ENCODE measurements around the gene MAN2A2.

The MAN2A2 gene

GRCh38 chr15:90911906-90912769 lies 9.0 kb downstream of the MAN2A2 start:
- no peak overlapping the region for H3K27ac ChIP-seq (ENCODE audit: low read depth, low read length)
- no peak overlapping the region for H4K91ac ChIP-seq (ENCODE audit: low read depth, low read length)
- H3K4me1 ChIP-seq (ENCODE audit: control insufficient read depth in 1 of 2, insufficient read depth in 2 of 2, low read length in 2 of 2), result no peaks in the 10 kb centered on the region
- no peak overlapping the region for H3K18ac ChIP-seq (ENCODE audit: low read length)
- H3K9me3 ChIP-seq (ENCODE audit: insufficient read depth, low read depth, low read length), result no peaks in the 10 kb centered on the region
- no peak for DNase-seq
- H4K12ac ChIP-seq (ENCODE audit: low read depth, low read length), result no peak overlapping the region
- H2AFZ ChIP-seq (ENCODE audit: insufficient read depth, low read length, poor library complexity), result no peak overlapping the region
- no peaks in the 10 kb centered on the region for H3K79me1 ChIP-seq (ENCODE audit: low read length)
- no peak overlapping the region for H2BK5ac ChIP-seq (ENCODE audit: low read depth, low read length, poor library complexity)
- no peak overlapping the region for H3K4me2 ChIP-seq (ENCODE audit: low read length)
- no peak overlapping the region for H3K9ac ChIP-seq (ENCODE audit: low read length)
- H3K27me3 ChIP-seq (ENCODE audit: insufficient read depth, low read length), result no peaks in the 10 kb centered on the region
- H3K14ac ChIP-seq (ENCODE audit: low read length), result no peak overlapping the region
- H3K79me2 ChIP-seq (ENCODE audit: control insufficient read depth, insufficient read depth, low read length, poor library complexity), result no peaks in the 10 kb centered on the region
- H3K4me3 ChIP-seq (ENCODE audit: low read depth, low read length), result no peak overlapping the region
- H3K4ac ChIP-seq (ENCODE audit: low read depth, low read length), result no peak overlapping the region
- WGBS (ENCODE audit: extremely low coverage, insufficient coverage, insufficient read length), result no CpG with 5 or more reads among the region's 30 CpGs
- peaks cover 53 to 55% of the 10 kb centered on the region in 2 experiments for H3K36me3 ChIP-seq (ENCODE audit: control insufficient read depth in 1 of 2, insufficient read depth in 2 of 2, low read length in 2 of 2)
- no peak overlapping the region for H3K23ac ChIP-seq (ENCODE audit: low read length)
- no peak overlapping the region for H4K8ac ChIP-seq (ENCODE audit: low read depth, low read length)
- no peak overlapping the region for H2BK12ac ChIP-seq (ENCODE audit: low read length)
- no peak overlapping the region for H2BK120ac ChIP-seq (ENCODE audit: insufficient read depth, low read length, poor library complexity)
- no peak overlapping the region for H2AK5ac ChIP-seq (ENCODE audit: low read length)

GRCh38 chr15:90912770-90913075 lies 9.6 kb downstream of the MAN2A2 start:
- H2BK120ac ChIP-seq (ENCODE audit: insufficient read depth, low read length, poor library complexity), result no peak overlapping the region
- H2BK12ac ChIP-seq (ENCODE audit: low read length), result no peak overlapping the region
- no peaks in the 10 kb centered on the region for H3K4me1 ChIP-seq (ENCODE audit: control insufficient read depth in 1 of 2, insufficient read depth in 2 of 2, low read length in 2 of 2)
- no peak overlapping the region for H3K4me2 ChIP-seq (ENCODE audit: low read length)
- peaks cover 55% of the 10 kb centered on the region in 2 experiments for H3K36me3 ChIP-seq (ENCODE audit: control insufficient read depth in 1 of 2, insufficient read depth in 2 of 2, low read length in 2 of 2)
- H3K9me3 ChIP-seq (ENCODE audit: insufficient read depth, low read depth, low read length), result no peaks in the 10 kb centered on the region
- no peaks in the 10 kb centered on the region for H3K79me1 ChIP-seq (ENCODE audit: low read length)
- no peak overlapping the region for H2AK5ac ChIP-seq (ENCODE audit: low read length)
- no peaks in the 10 kb centered on the region for H3K27me3 ChIP-seq (ENCODE audit: insufficient read depth, low read length)
- no peak overlapping the region for H3K9ac ChIP-seq (ENCODE audit: low read length)
- H4K91ac ChIP-seq (ENCODE audit: low read depth, low read length), result no peak overlapping the region
- no CpG with 5 or more reads among the region's 7 CpGs for whole genome bisulfite sequencing (ENCODE audit: extremely low coverage, insufficient coverage, insufficient read length)
- H4K8ac ChIP-seq (ENCODE audit: low read depth, low read length), result no peak overlapping the region
- H2AFZ ChIP-seq (ENCODE audit: insufficient read depth, low read length, poor library complexity), result no peak overlapping the region
- H3K79me2 ChIP-seq (ENCODE audit: control insufficient read depth, insufficient read depth, low read length, poor library complexity), result no peaks in the 10 kb centered on the region
- no peak overlapping the region for H3K4ac ChIP-seq (ENCODE audit: low read depth, low read length)
- H4K12ac ChIP-seq (ENCODE audit: low read depth, low read length), result no peak overlapping the region
- H3K18ac ChIP-seq (ENCODE audit: low read length), result no peak overlapping the region
- no peak overlapping the region for H3K27ac ChIP-seq (ENCODE audit: low read depth, low read length)
- no peak overlapping the region for H3K23ac ChIP-seq (ENCODE audit: low read length)
- H3K14ac ChIP-seq (ENCODE audit: low read length), result no peak overlapping the region
- no peak overlapping the region for H2BK5ac ChIP-seq (ENCODE audit: low read depth, low read length, poor library complexity)
- no peak overlapping the region for H3K4me3 ChIP-seq (ENCODE audit: low read depth, low read length)
- DNase-seq, result no peak

GRCh38 chr15:90913398-90913944 lies 10.4 kb downstream of the MAN2A2 start:
- no peak overlapping the region for H4K91ac ChIP-seq (ENCODE audit: low read depth, low read length)
- no peak overlapping the region for H4K8ac ChIP-seq (ENCODE audit: low read depth, low read length)
- H4K12ac ChIP-seq (ENCODE audit: low read depth, low read length), result no peak overlapping the region
- H3K27me3 ChIP-seq (ENCODE audit: insufficient read depth, low read length), result no peaks in the 10 kb centered on the region
- DNase-seq, result no peak
- no peak overlapping the region for H3K9ac ChIP-seq (ENCODE audit: low read length)
- no peaks in the 10 kb centered on the region for H3K9me3 ChIP-seq (ENCODE audit: insufficient read depth, low read depth, low read length)
- H3K36me3 ChIP-seq (ENCODE audit: control insufficient read depth in 1 of 2, insufficient read depth in 2 of 2, low read length in 2 of 2), result peaks cover 62% of the 10 kb centered on the region in 2 experiments
- no peak overlapping the region for H2BK12ac ChIP-seq (ENCODE audit: low read length)
- no CpG with 5 or more reads among the region's 12 CpGs for WGBS (ENCODE audit: extremely low coverage, insufficient coverage, insufficient read length)
- H3K23ac ChIP-seq (ENCODE audit: low read length), result no peak overlapping the region
- H3K4me3 ChIP-seq (ENCODE audit: low read depth, low read length), result no peak overlapping the region
- no peaks in the 10 kb centered on the region for H3K79me2 ChIP-seq (ENCODE audit: control insufficient read depth, insufficient read depth, low read length, poor library complexity)
- no peak overlapping the region for H2AK5ac ChIP-seq (ENCODE audit: low read length)
- no peak overlapping the region for H2BK5ac ChIP-seq (ENCODE audit: low read depth, low read length, poor library complexity)
- no peaks in the 10 kb centered on the region for H3K4me1 ChIP-seq (ENCODE audit: control insufficient read depth in 1 of 2, insufficient read depth in 2 of 2, low read length in 2 of 2)
- no peak overlapping the region for H2BK120ac ChIP-seq (ENCODE audit: insufficient read depth, low read length, poor library complexity)
- no peak overlapping the region for H3K4ac ChIP-seq (ENCODE audit: low read depth, low read length)
- no peak overlapping the region for H3K4me2 ChIP-seq (ENCODE audit: low read length)
- H3K14ac ChIP-seq (ENCODE audit: low read length), result no peak overlapping the region
- H3K79me1 ChIP-seq (ENCODE audit: low read length), result no peaks in the 10 kb centered on the region
- no peak overlapping the region for H3K27ac ChIP-seq (ENCODE audit: low read depth, low read length)
- H2AFZ ChIP-seq (ENCODE audit: insufficient read depth, low read length, poor library complexity), result no peak overlapping the region
- no peak overlapping the region for H3K18ac ChIP-seq (ENCODE audit: low read length)

- no peaks in the 10 kb centered on the region for H3K9me3 ChIP-seq (ENCODE audit: insufficient read depth, low read depth, low read length)
- H2AK5ac ChIP-seq (ENCODE audit: low read length), result no peak overlapping the region
- no peak overlapping the region for H2BK120ac ChIP-seq (ENCODE audit: insufficient read depth, low read length, poor library complexity)
- DNase-seq, result no peak
- H3K23ac ChIP-seq (ENCODE audit: low read length), result no peak overlapping the region
- H4K8ac ChIP-seq (ENCODE audit: low read depth, low read length), result no peak overlapping the region
- H2BK5ac ChIP-seq (ENCODE audit: low read depth, low read length, poor library complexity), result no peak overlapping the region
- no peak overlapping the region for H4K91ac ChIP-seq (ENCODE audit: low read depth, low read length)
- no peaks in the 10 kb centered on the region for H3K79me2 ChIP-seq (ENCODE audit: control insufficient read depth, insufficient read depth, low read length, poor library complexity)
- H3K9ac ChIP-seq (ENCODE audit: low read length), result no peak overlapping the region
- no peak overlapping the region for H4K12ac ChIP-seq (ENCODE audit: low read depth, low read length)
- H3K27me3 ChIP-seq (ENCODE audit: insufficient read depth, low read length), result no peaks in the 10 kb centered on the region
- H3K4me1 ChIP-seq (ENCODE audit: control insufficient read depth in 1 of 2, insufficient read depth in 2 of 2, low read length in 2 of 2), result no peaks in the 10 kb centered on the region
- no CpG with 5 or more reads among the region's 22 CpGs for WGBS (ENCODE audit: extremely low coverage, insufficient coverage, insufficient read length)
- H3K27ac ChIP-seq (ENCODE audit: low read depth, low read length), result no peak overlapping the region
- H3K4me3 ChIP-seq (ENCODE audit: low read depth, low read length), result no peak overlapping the region
- no peak overlapping the region for H3K18ac ChIP-seq (ENCODE audit: low read length)
- H2AFZ ChIP-seq (ENCODE audit: insufficient read depth, low read length, poor library complexity), result no peak overlapping the region
- no peak overlapping the region for H3K4ac ChIP-seq (ENCODE audit: low read depth, low read length)
- no peaks in the 10 kb centered on the region for H3K79me1 ChIP-seq (ENCODE audit: low read length)
- no peak overlapping the region for H2BK12ac ChIP-seq (ENCODE audit: low read length)
- no peak overlapping the region for H3K4me2 ChIP-seq (ENCODE audit: low read length)
- H3K36me3 ChIP-seq (ENCODE audit: control insufficient read depth in 1 of 2, insufficient read depth in 2 of 2, low read length in 2 of 2), result peaks cover 65 to 70% of the 10 kb centered on the region in 2 experiments
- no peak overlapping the region for H3K14ac ChIP-seq (ENCODE audit: low read length)
Observed at GRCh38 chr15:90914305-90915080, 11.4 kb downstream of the MAN2A2 start.
